K562 (cell line): ENCODE data around the gene TRIM32. TPM values are rescaled to one million over a fixed set of nuclear protein-coding genes. Genes with fewer than 3 reads are reported as not detected.

Experiments used
- ATAC-seq: fragments of 200-7000 bp; cut with Tn5 transposase; 3 replicates; pipeline ENCODE4 v1.9.1; 2020; ENCODE audit warnings: moderate library complexity
- BruUV-seq: library from RNA; stranded (reverse); fragments of 400-500 nt; replicated peaks from 2 replicates; lab custom pipeline; 2021; lab: Mats Ljungman, UMichigan
- CTCF ChIA-PET: fragments of 300-600 bp; formaldehyde crosslinking; extraction: SDS; loops from one replicate; lab custom pipeline; 2021; ENCODE audit warnings: low intra/inter-chr PET ratio; lab: Yijun Ruan, JAX
- POLR2A ChIA-PET: fragments of 300-600, 350-650 bp; sonication (Branson Sonifier 250); formaldehyde crosslinking; extraction: SDS; loops from one replicate; lab custom pipeline; 2021; ENCODE audit warnings: antibody characterized with exemption, inconsistent platforms; lab: Yijun Ruan, JAX
- DNase-seq, 4 experiments: peaks; one replicate each; pipeline versions ENCODE4 v3.0.0 to v3.0.0-alpha.2; 2011 to 2018; ENCODE audit warnings: low spot score in 3 of 4, mixed read lengths in 3 of 4; ENCODE audit errors: extremely low read depth in 1 of 4
- FAIRE-seq: peaks from 2 replicates; lab custom pipeline; 2011; peaks lifted over from hg19 to GRCh38; lab: Jason Lieb, UNC
- H2AFZ ChIP-seq: 2 replicates; pipeline ENCODE4 v1.6.0; 2011; ENCODE audit warnings: low read depth, low read length, control low read depth, inconsistent platforms
- H3K27ac ChIP-seq: fragments of 200-600 bp; 3 replicates; pipeline ENCODE4 v1.8.0; 2011; ENCODE audit warnings: low read depth, mild to moderate bottlenecking, control low read depth, inconsistent platforms, low read length, moderate library complexity, mixed read lengths; ENCODE audit errors: extremely low read depth
- H3K27me3 ChIP-seq, 2 experiments: fragments of 300-600 bp in 1 of 2; 2 replicates in 1 of 2; 3 replicates in 1 of 2; pipeline versions ENCODE4 v1.6.0 to v1.8.0; 2011; ENCODE audit warnings: inconsistent platforms in 2 of 2, low read length in 2 of 2, mild to moderate bottlenecking in 1 of 2, mixed read lengths in 1 of 2, moderate library complexity in 1 of 2; ENCODE audit not compliant: control insufficient read depth in 2 of 2, insufficient read depth in 2 of 2
- H3K36me3 ChIP-seq: fragments of 300-600 bp; 3 replicates; pipeline ENCODE4 v1.8.0; 2011; ENCODE audit warnings: mild to moderate bottlenecking, low read length, inconsistent platforms; ENCODE audit not compliant: control insufficient read depth, insufficient read depth
- H3K4me1 ChIP-seq, 2 experiments: fragments of 200-600 bp in 1 of 2; replicated peaks in 1 of 2; 2 replicates in 1 of 2; 3 replicates in 1 of 2; pipeline versions ENCODE4 v1.5.1 to v1.8.0; 2011; ENCODE audit warnings: inconsistent platforms in 2 of 2, low read length in 2 of 2, mild to moderate bottlenecking in 1 of 2, mixed read lengths in 1 of 2, moderate library complexity in 1 of 2; ENCODE audit not compliant: control insufficient read depth in 2 of 2, insufficient read depth in 2 of 2
- H3K4me2 ChIP-seq: 2 replicates; pipeline ENCODE4 v1.6.1; 2011; ENCODE audit warnings: low read length, control low read depth, inconsistent platforms, mixed read lengths; ENCODE audit not compliant: insufficient read depth
- H3K4me3 ChIP-seq: fragments of 200-600 bp; sonication (generic), shearing (Covaris generic); 2 replicates; pipeline ENCODE4 v1.5.1; 2016; ENCODE audit warnings: control low read depth, inconsistent platforms
- H3K79me2 ChIP-seq: fragments of 200-600 bp; 3 replicates; pipeline ENCODE4 v1.8.0; 2011; ENCODE audit warnings: low read length, inconsistent platforms; ENCODE audit not compliant: control insufficient read depth, insufficient read depth
- H3K9ac ChIP-seq, 2 experiments: 2 replicates each; pipeline versions ENCODE4 v1.6.0 to v1.6.1; 2011; ENCODE audit warnings: low read depth in 2 of 2, low read length in 2 of 2, control low read depth in 1 of 2, inconsistent platforms in 1 of 2, mild to moderate bottlenecking in 1 of 2, mixed read lengths in 1 of 2; ENCODE audit not compliant: insufficient read depth in 1 of 2
- H3K9me1 ChIP-seq: one replicate; pipeline ENCODE4 v1.6.0; 2011; ENCODE audit warnings: inconsistent platforms, mild to moderate bottlenecking, low read length, moderate library complexity; ENCODE audit not compliant: control insufficient read depth, insufficient read depth
- H3K9me3 ChIP-seq: replicated peaks from 2 replicates; pipeline ENCODE4 v1.5.1; 2011; ENCODE audit warnings: low read depth, low read length, inconsistent platforms; ENCODE audit not compliant: control insufficient read depth, insufficient read depth
- H4K20me1 ChIP-seq: replicated peaks from 2 replicates; pipeline ENCODE4 v1.6.1; 2011; ENCODE audit warnings: low read length, inconsistent platforms, mixed read lengths; ENCODE audit not compliant: control insufficient read depth, insufficient read depth
- IRF9 ChIP-seq: fragments of 450-650 bp; IDR thresholded peaks from 2 replicates; pipeline ENCODE4 v1.6.1; 2016; ENCODE audit warnings: missing biosample characterization, missing genetic modification characterization
- PBX2 ChIP-seq, 2 experiments: IDR thresholded peaks in 1 of 2; conservative IDR thresholded peaks in 1 of 2; 2 replicates each; pipeline ENCODE4 v1.6.1; 2016; ENCODE audit warnings: low read depth in 2 of 2, mild to moderate bottlenecking in 1 of 2, missing compliant biosample characterization in 1 of 2, missing genetic modification characterization in 1 of 2, moderate library complexity in 1 of 2
- SRSF1 ChIP-seq: fragments of 200-400 bp; formaldehyde crosslinking; IDR thresholded peaks from 2 replicates; pipeline ENCODE4 v1.6.1; 2017; ENCODE audit warnings: mild to moderate bottlenecking, low read depth, low read length, moderate library complexity
- ZFP91 ChIP-seq: sonication (generic); formaldehyde crosslinking; IDR thresholded peaks from 2 replicates; pipeline ENCODE4 v1.8.0; 2022; ENCODE audit warnings: mild to moderate bottlenecking, missing genetic modification reagents
- ZHX1 ChIP-seq: fragments of 150-350 bp; conservative IDR thresholded peaks from 2 replicates; pipeline ENCODE4 v1.6.1; 2014; ENCODE audit warnings: low read length
- ZNF449 ChIP-seq: fragments of 250-450 bp; sonication (Bioruptor Pico); IDR thresholded peaks from 2 replicates; pipeline ENCODE4 v1.8.0; 2022; ENCODE audit warnings: moderate library complexity, mild to moderate bottlenecking, inconsistent platforms
- WGBS: fragments of 100-300 bp; shearing (Covaris generic); methylation state at CpG from one replicate; pipeline ENCODE4 v1.1.6; 2016; ENCODE audit warnings: low coverage, mixed read lengths; ENCODE audit not compliant: insufficient coverage; ENCODE audit errors: missing lambda C conversion rate; 5-methylcytosine and 5-hydroxymethylcytosine counted together
- in situ Hi-C: fragments of 300-500 bp; cut with MboI; formaldehyde crosslinking; loops from 4 replicates; pipeline ENCODE4 v1.15.0; 2018; ENCODE audit warnings: inconsistent platforms, mixed read lengths
- intact Hi-C: fragments of 100-400 bp; cut with micrococcal nuclease; formaldehyde crosslinking; loops from 2 replicates; pipeline ENCODE4 v1.14.2; 2022
- polyA plus RNA-seq, 8 experiments: library from polyadenylated mRNA; depleted of rRNA in 4 of 8; stranded (reverse) in 5 of 8; unstranded in 3 of 8; fragments of >200 nt; fragmentation: Nextera tagmentation in 2 of 8; fragmentation: Illumina TruSeq in 1 of 8; extraction: Ambion mirVana in 2 of 8; extraction: Trizol in 1 of 8; gene quantifications; 2 replicates each; pipeline versions ENCODE4 v1.2.1 to v1.2.3, GENCODE V29; 2011 to 2014; ENCODE audit warnings: inconsistent platforms in 1 of 8, missing spikeins in 1 of 8
- total RNA-seq, 7 experiments: library from RNA; depleted of rRNA in 6 of 7; stranded (reverse); fragments of >200 nt in 6 of 7; fragmentation: Illumina TruSeq in 2 of 7; extraction: Trizol in 2 of 7; gene quantifications; 2 replicates each; pipeline versions ENCODE4 v1.2.1 to v1.2.3, GENCODE V29; 2011 to 2021; ENCODE audit warnings: low replicate concordance in 1 of 7

The TRIM32 gene
- total and polyA plus RNA-seq, 9 of the 15 experiments (the other 6 are each of a cell fraction or from before 2014, with no cell fraction given): 3.5 to 9.4 (median 5.9) TPM

- no peak for TF ChIP-seq ZNF449
- TF ChIP-seq, all 486 proteins: peak for 7
Observed at GRCh38 chr9:116661037-116661954, 25.8 kb upstream of the TRIM32 start (continued).

GRCh38 chr9:116662646-116663310, 24.3 kb upstream of the TRIM32 start:
- Histone ChIP-seq H3K27ac (no peak overlapping the region), H3K4me3 (no peak overlapping the region), H3K4me2 (no peak overlapping the region), H3K9me1 (no peaks in the 10 kb centered on the region), H3K36me3 (no peaks in the 10 kb centered on the region), H3K9me3 (no peaks in the 10 kb centered on the region), H3K4me1 (no peaks in the 10 kb centered on the region), H3K27me3 (no peaks in the 10 kb centered on the region), H2AFZ (no peak overlapping the region), H3K79me2 (no peaks in the 10 kb centered on the region), H3K9ac (no peak overlapping the region), H4K20me1 (no peaks in the 10 kb centered on the region)
- POLR2A ChIA-PET: interaction anchor here (0.6 kb wide), 1 partner anchor 83 kb away, joined by 4 read pairs; no protein-coding TSS in a partner anchor
- DNase-seq (no peak), ATAC-seq (no peak), FAIRE-seq (no peak)
- WGBS: 3% methylated on average over 6 of the region's 6 CpGs
- no TSS peak for BruUV-seq
- intact Hi-C loops: loop anchor here (5.0 kb wide), 1 partner anchor 90 kb away; no protein-coding TSS in a partner anchor
- in situ Hi-C loops: no loop called here
- CTCF ChIA-PET: no interaction called here
- no peak for TF ChIP-seq ZHX1
- no peak for TF ChIP-seq ZFP91
- no peak for TF ChIP-seq PBX2 (CRISPR knock-in tag; IDR thresholded peaks at IDR 0.05; ENCODE audit: low read depth)
- no peak for TF ChIP-seq PBX2 (tag; conservative IDR thresholded peaks at IDR 0.05; ENCODE audit: low read depth)
- no peak for TF ChIP-seq SRSF1
- no peak for TF ChIP-seq IRF9 (tag)
